Adrenal gland (tissue), 5 donors: Measurements from ENCODE around the gene GLYR1.

ENCODE experiments used
- POLR2A ChIP-seq, 2 donors: fragments of 450-650 bp; IDR thresholded peaks; one replicate each; pipeline ENCODE4 v1.6.1; 2017; ENCODE audit warnings: antibody characterized with exemption in 2 of 2, mild to moderate bottlenecking in 2 of 2, moderate library complexity in 1 of 2
- TF ChIP-seq, protein P1 (sequence below), 6 experiments: fragments of 450-650 bp in 4 of 6; fragments of 200-600 bp in 2 of 6; sonication (generic) in 1 of 6; IDR thresholded peaks; 1 replicate in 5 of 6; 2 replicates in 1 of 6; pipeline versions ENCODE4 v1.5.1 to v1.8.0; 2016 to 2021; ENCODE audit warnings: antibody characterized with exemption in 6 of 6, mild to moderate bottlenecking in 2 of 6, moderate library complexity in 1 of 6
- donor health status: DM: no; HTN: no; CAD: no.

DNA sequence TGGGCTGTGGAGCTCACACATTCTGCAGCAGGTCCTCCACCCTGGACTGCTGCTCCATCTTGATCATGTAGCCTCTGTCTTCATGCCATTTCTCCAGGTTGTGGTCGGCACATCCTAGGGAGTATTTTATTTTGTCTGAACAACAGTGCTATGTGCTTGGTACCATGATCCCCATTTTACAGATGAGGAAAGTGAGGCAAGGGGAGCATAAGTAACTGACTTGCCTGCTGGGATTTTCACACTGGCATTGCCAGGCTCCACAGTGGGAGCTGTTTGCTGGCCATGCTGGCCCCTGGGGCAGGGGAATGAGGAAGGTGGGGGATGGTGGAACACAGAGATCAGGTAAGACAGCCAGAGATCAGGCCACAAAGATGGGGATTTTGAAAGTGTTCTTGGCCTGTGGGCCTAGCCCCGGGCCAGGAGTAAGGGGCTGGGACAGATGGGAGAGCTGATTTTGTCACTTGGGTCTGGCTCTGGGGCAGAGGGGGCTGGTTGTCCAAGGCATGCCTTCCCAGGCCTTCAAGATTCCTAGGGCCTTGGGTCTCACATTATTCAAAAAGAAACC lies 70.9 kb downstream of the GLYR1 start:
- TF ChIP-seq, protein P1, sequence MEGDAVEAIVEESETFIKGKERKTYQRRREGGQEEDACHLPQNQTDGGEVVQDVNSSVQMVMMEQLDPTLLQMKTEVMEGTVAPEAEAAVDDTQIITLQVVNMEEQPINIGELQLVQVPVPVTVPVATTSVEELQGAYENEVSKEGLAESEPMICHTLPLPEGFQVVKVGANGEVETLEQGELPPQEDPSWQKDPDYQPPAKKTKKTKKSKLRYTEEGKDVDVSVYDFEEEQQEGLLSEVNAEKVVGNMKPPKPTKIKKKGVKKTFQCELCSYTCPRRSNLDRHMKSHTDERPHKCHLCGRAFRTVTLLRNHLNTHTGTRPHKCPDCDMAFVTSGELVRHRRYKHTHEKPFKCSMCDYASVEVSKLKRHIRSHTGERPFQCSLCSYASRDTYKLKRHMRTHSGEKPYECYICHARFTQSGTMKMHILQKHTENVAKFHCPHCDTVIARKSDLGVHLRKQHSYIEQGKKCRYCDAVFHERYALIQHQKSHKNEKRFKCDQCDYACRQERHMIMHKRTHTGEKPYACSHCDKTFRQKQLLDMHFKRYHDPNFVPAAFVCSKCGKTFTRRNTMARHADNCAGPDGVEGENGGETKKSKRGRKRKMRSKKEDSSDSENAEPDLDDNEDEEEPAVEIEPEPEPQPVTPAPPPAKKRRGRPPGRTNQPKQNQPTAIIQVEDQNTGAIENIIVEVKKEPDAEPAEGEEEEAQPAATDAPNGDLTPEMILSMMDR (IDR thresholded peaks at IDR 0.05), result no peak
- TF ChIP-seq POLR2A (IDR thresholded peaks at IDR 0.05), result no peak
